ENCODE data around the gene RPS6KA5. TPM values are rescaled to one million over a fixed set of nuclear protein-coding genes. Genes with fewer than 3 reads are reported as not detected.

RPS6KA5 gene
- total RNA-seq, 1 experiment from 2014 or later, result 24.2 TPM

GRCh38 chr14:90883782-90884181 lies 176.7 kb downstream of the RPS6KA5 start:
- DNase-seq (ENCODE audit: low read depth, low spot score), result no peak
- ChIA-PET RAD21 (ENCODE audit: low non-redundant PET in 1 of 2, low total read pairs in 2 of 2, uncharacterized antibody in 2 of 2, unreplicated experiment in 2 of 2) (no interaction called here), POLR2A (no interaction called here), CTCF (no interaction called here)
- no peak overlapping the region for H3K4me3 ChIP-seq (replicated peaks in 1 of 2; ENCODE audit: low read depth in 1 of 2, low read length in 2 of 2)
- no peaks in the 10 kb centered on the region for H3K36me3 ChIP-seq (ENCODE audit: control insufficient read depth in 1 of 2, insufficient read depth in 2 of 2, low read length in 2 of 2)
- no peaks in the 10 kb centered on the region for H3K4me1 ChIP-seq (ENCODE audit: control insufficient read depth in 1 of 2, insufficient read depth in 2 of 2, low read length in 2 of 2)
- no peak for ATAC-seq
- no peak overlapping the region for H2AFZ ChIP-seq (ENCODE audit: low read depth, low read length, poor library complexity, severe bottlenecking)
- H4K20me1 ChIP-seq (ENCODE audit: insufficient read depth), result no peaks in the 10 kb centered on the region
- no peak overlapping the region for H3K9ac ChIP-seq (ENCODE audit: low read length)
- no TSS peak for BruUV-seq (replicated peaks)
- no peak overlapping the region for H3K27ac ChIP-seq (ENCODE audit: low read depth, low read length)
- no peaks in the 10 kb centered on the region for H3K79me2 ChIP-seq (ENCODE audit: insufficient read depth, low read length)
- no peaks in the 10 kb centered on the region for H3K9me3 ChIP-seq (ENCODE audit: control insufficient read depth in 1 of 2, insufficient read depth in 1 of 2, low read depth in 1 of 2, low read length in 2 of 2)
- TF ChIP-seq POLR2A (IDR thresholded peaks at IDR 0.05; ENCODE audit: borderline replicate concordance, extremely low read depth, insufficient read depth, insufficient read length) (no peak), SRF (IDR thresholded peaks at IDR 0.05; ENCODE audit: low read depth) (no peak), ZBTB33 (IDR thresholded peaks at IDR 0.05; ENCODE audit: extremely low read depth, insufficient replicate concordance, low read length) (no peak), SIN3A (IDR thresholded peaks at IDR 0.05; ENCODE audit: low read depth) (no peak), RAD21 (IDR thresholded peaks at IDR 0.05; ENCODE audit: low read depth) (no peak), MAX (IDR thresholded peaks at IDR 0.05) (no peak), CBX3 (IDR thresholded peaks at IDR 0.05; ENCODE audit: low read depth) (no peak), JUND (IDR thresholded peaks at IDR 0.05) (no peak), TCF7L2 (IDR thresholded peaks at IDR 0.05; ENCODE audit: borderline replicate concordance, extremely low read depth, insufficient read depth, insufficient read length) (no peak), EZH2 (IDR thresholded peaks at IDR 0.05) (no peak)
- H3K4me2 ChIP-seq (ENCODE audit: low read length), result no peak overlapping the region
- H3K9me2 ChIP-seq (ENCODE audit: insufficient read depth), result no peaks in the 10 kb centered on the region
- H3K27me3 ChIP-seq (ENCODE audit: insufficient read depth, low read length), result no peaks in the 10 kb centered on the region
- intact Hi-C loops (cut with micrococcal nuclease), result no loop called here

GRCh38 chr14:90883197-90883596 lies 177.2 kb downstream of the RPS6KA5 start:
- Histone ChIP-seq H3K9me3 (ENCODE audit: control insufficient read depth in 1 of 2, insufficient read depth in 1 of 2, low read depth in 1 of 2, low read length in 2 of 2) (no peaks in the 10 kb centered on the region), H3K4me2 (ENCODE audit: low read length) (no peak overlapping the region), H3K9ac (ENCODE audit: low read length) (no peak overlapping the region), H3K4me3 (replicated peaks in 1 of 2; ENCODE audit: low read depth in 1 of 2, low read length in 2 of 2) (no peak overlapping the region), H3K36me3 (ENCODE audit: control insufficient read depth in 1 of 2, insufficient read depth in 2 of 2, low read length in 2 of 2) (no peaks in the 10 kb centered on the region), H3K27me3 (ENCODE audit: insufficient read depth, low read length) (no peaks in the 10 kb centered on the region), H2AFZ (ENCODE audit: low read depth, low read length, poor library complexity, severe bottlenecking) (no peak overlapping the region), H3K27ac (ENCODE audit: low read depth, low read length) (no peak overlapping the region), H3K4me1 (ENCODE audit: control insufficient read depth in 1 of 2, insufficient read depth in 2 of 2, low read length in 2 of 2) (no peaks in the 10 kb centered on the region), H3K9me2 (ENCODE audit: insufficient read depth) (no peaks in the 10 kb centered on the region), H3K79me2 (ENCODE audit: insufficient read depth, low read length) (no peaks in the 10 kb centered on the region), H4K20me1 (ENCODE audit: insufficient read depth) (no peaks in the 10 kb centered on the region)
- DNase-seq (ENCODE audit: low read depth, low spot score) (no peak), ATAC-seq (no peak)
- POLR2A ChIA-PET, result no interaction called here
- RAD21 ChIA-PET (ENCODE audit: low non-redundant PET in 1 of 2, low total read pairs in 2 of 2, uncharacterized antibody in 2 of 2, unreplicated experiment in 2 of 2), result no interaction called here
- intact Hi-C loops (cut with micrococcal nuclease), result no loop called here
- BruUV-seq (replicated peaks), result no TSS peak
- CTCF ChIA-PET, result no interaction called here
- TF ChIP-seq RAD21 (IDR thresholded peaks at IDR 0.05; ENCODE audit: low read depth) (no peak), EZH2 (IDR thresholded peaks at IDR 0.05) (no peak), EGR1 (IDR thresholded peaks at IDR 0.05; ENCODE audit: low read depth) (no peak), ATF3 (IDR thresholded peaks at IDR 0.05) (no peak), ZNF274 (IDR thresholded peaks at IDR 0.05; ENCODE audit: low read depth, low read length) (no peak), CBX3 (IDR thresholded peaks at IDR 0.05; ENCODE audit: low read depth) (no peak), ELF1 (IDR thresholded peaks at IDR 0.05; ENCODE audit: borderline replicate concordance, low read depth) (no peak), CEBPB (IDR thresholded peaks at IDR 0.05; ENCODE audit: low read depth) (no peak), SRF (IDR thresholded peaks at IDR 0.05; ENCODE audit: low read depth) (no peak), FOSL1 (IDR thresholded peaks at IDR 0.05; ENCODE audit: low read depth) (no peak), YY1 (IDR thresholded peaks at IDR 0.05; ENCODE audit: extremely low read depth, insufficient replicate concordance, low read depth, low read length) (no peak), ZFX (IDR thresholded peaks at IDR 0.05) (no peak), JUND (IDR thresholded peaks at IDR 0.05) (no peak), EZH2phosphoT487 (IDR thresholded peaks at IDR 0.05; ENCODE audit: borderline replicate concordance) (no peak), POLR2A (IDR thresholded peaks at IDR 0.05; ENCODE audit: borderline replicate concordance, extremely low read depth, insufficient read depth, insufficient read length) (no peak), SP1 (IDR thresholded peaks at IDR 0.05; ENCODE audit: low read depth) (no peak)

Data from HCT116 (cell line).